SK-N-SH (cell line): ENCODE measurements around the gene SUCLG2. TPM values are rescaled to one million over a fixed set of nuclear protein-coding genes. Genes with fewer than 3 reads are reported as not detected.

Experiments used
- CTCF ChIA-PET: fragments of 300-600, 350-600 bp; formaldehyde crosslinking; extraction: SDS; loops from one replicate; lab custom pipeline; 2021; lab: Yijun Ruan, JAX
- POLR2A ChIA-PET: fragments of 350-600 bp; sonication (Branson Sonifier 250); formaldehyde crosslinking; extraction: SDS; loops from one replicate; lab custom pipeline; 2020; ENCODE audit warnings: antibody characterized with exemption, inconsistent platforms; lab: Yijun Ruan, JAX
- DNase-seq: peaks from one replicate; pipeline ENCODE4 v3.0.0; 2012
- H2AFZ ChIP-seq: fragments of 200-600 bp; sonication (generic); 2 replicates; pipeline ENCODE4 v1.8.1; 2016; ENCODE audit warnings: antibody characterized with exemption, mild to moderate bottlenecking, low read depth
- H3F3A ChIP-seq: fragments of 200-600 bp; sonication (generic); replicated peaks from 2 replicates; pipeline ENCODE3; 2016; ENCODE audit warnings: antibody characterized with exemption, mild to moderate bottlenecking; ENCODE audit not compliant: insufficient read depth
- H3K27ac ChIP-seq, 2 experiments: fragments of 200-500 bp in 1 of 2; fragments of 200-600 bp in 1 of 2; sonication (Bioruptor generic) in 1 of 2; sonication (generic), shearing (Covaris generic) in 1 of 2; 2 replicates each; pipeline versions ENCODE4 v1.5.1 to v1.6.1; 2014 to 2016; ENCODE audit warnings: low read depth in 2 of 2, inconsistent platforms in 1 of 2, low read length in 1 of 2, mild to moderate bottlenecking in 1 of 2, mixed read lengths in 1 of 2
- H3K27me3 ChIP-seq: fragments of 200-600 bp; sonication (generic), shearing (Covaris generic); 2 replicates; pipeline ENCODE4 v1.6.1; 2016; ENCODE audit warnings: mixed run types; ENCODE audit not compliant: insufficient read depth
- H3K36me3 ChIP-seq, 2 experiments: fragments of 200-500 bp in 1 of 2; fragments of 200-600 bp in 1 of 2; sonication (Bioruptor generic) in 1 of 2; sonication (generic) in 1 of 2; replicated peaks in 1 of 2; 2 replicates each; pipeline versions ENCODE3 to v1.5.1; 2014 to 2016; ENCODE audit warnings: low read length in 1 of 2, mild to moderate bottlenecking in 1 of 2; ENCODE audit not compliant: insufficient read depth in 2 of 2, control insufficient read depth in 1 of 2
- H3K4me1 ChIP-seq, 2 experiments: fragments of 200-500 bp in 1 of 2; fragments of 200-600 bp in 1 of 2; sonication (Bioruptor generic) in 1 of 2; sonication (generic), shearing (Covaris generic) in 1 of 2; 2 replicates each; pipeline versions ENCODE4 v1.5.1 to v1.6.1; 2014 to 2016; ENCODE audit warnings: low read depth in 1 of 2, low read length in 1 of 2, mixed run types in 1 of 2; ENCODE audit not compliant: insufficient read depth in 2 of 2, control insufficient read depth in 1 of 2
- H3K4me2 ChIP-seq: fragments of 200-600 bp; sonication (generic), shearing (Covaris generic); 2 replicates; pipeline ENCODE4 v1.6.1; 2017; ENCODE audit warnings: mixed run types
- H3K4me3 ChIP-seq, 2 experiments: fragments of 200-500 bp in 1 of 2; fragments of 200-600 bp in 1 of 2; sonication (Bioruptor generic) in 1 of 2; sonication (generic), shearing (Covaris generic) in 1 of 2; 2 replicates each; pipeline versions ENCODE4 v1.5.1 to v1.8.1; 2014 to 2016; ENCODE audit warnings: low read depth in 2 of 2, inconsistent platforms in 1 of 2, low read length in 1 of 2, mild to moderate bottlenecking in 1 of 2, mixed read lengths in 1 of 2, moderate library complexity in 1 of 2
- H3K79me2 ChIP-seq: fragments of 200-600 bp; sonication (generic); 2 replicates; pipeline ENCODE4 v1.8.1; 2017; ENCODE audit warnings: mild to moderate bottlenecking; ENCODE audit not compliant: insufficient read depth
- H3K9ac ChIP-seq: fragments of 200-600 bp; sonication (generic); 2 replicates; pipeline ENCODE4 v1.6.1; 2017; ENCODE audit warnings: mixed run types
- H3K9me2 ChIP-seq: fragments of 200-600 bp; sonication (generic); 2 replicates; pipeline ENCODE4 v1.6.1; 2017; ENCODE audit warnings: mixed run types
- H3K9me3 ChIP-seq: fragments of 200-600 bp; sonication (generic); 2 replicates; pipeline ENCODE4 v1.6.1; 2017; ENCODE audit warnings: mixed run types, mild to moderate bottlenecking, moderate library complexity
- H4K20me1 ChIP-seq: fragments of 200-600 bp; sonication (generic); 2 replicates; pipeline ENCODE4 v1.6.1; 2017; ENCODE audit warnings: mild to moderate bottlenecking, mixed run types; ENCODE audit not compliant: insufficient read depth
- ELF1 ChIP-seq: IDR thresholded peaks from 2 replicates; pipeline ENCODE4 v1.4.0; 2012
- FOXM1 ChIP-seq: IDR thresholded peaks from 2 replicates; pipeline ENCODE4 v1.4.0; 2012; ENCODE audit warnings: low read depth, mild to moderate bottlenecking
- MAX ChIP-seq: IDR thresholded peaks from 2 replicates; pipeline ENCODE4 v1.4.0; 2012; ENCODE audit warnings: low read depth
- NFIC ChIP-seq: IDR thresholded peaks from 2 replicates; pipeline ENCODE4 v1.4.0; 2012; ENCODE audit warnings: borderline replicate concordance
- NRF1 ChIP-seq: IDR thresholded peaks from 2 replicates; pipeline ENCODE4 v1.6.1; 2012; ENCODE audit warnings: low read depth, mild to moderate bottlenecking, low read length
- TAF1 ChIP-seq: IDR thresholded peaks from 2 replicates; pipeline ENCODE4 v1.6.1; 2012; ENCODE audit warnings: low read depth, mild to moderate bottlenecking, low read length, moderate library complexity, borderline replicate concordance
- USF1 ChIP-seq: IDR thresholded peaks from 2 replicates; pipeline ENCODE4 v1.4.0; 2012; ENCODE audit warnings: low read depth, borderline replicate concordance
- YY1 ChIP-seq: IDR thresholded peaks from 2 replicates; pipeline ENCODE4 v1.4.0; 2012; ENCODE audit warnings: low read depth, mild to moderate bottlenecking
- WGBS: methylation state at CpG from one replicate; pipeline ENCODE4 v1.1.6; 2017; ENCODE audit warnings: low lambda C conversion rate; 5-methylcytosine and 5-hydroxymethylcytosine counted together
- polyA plus RNA-seq, 3 experiments: library from polyadenylated mRNA; depleted of rRNA; stranded (reverse); fragments of >200 nt; gene quantifications; 2 replicates each; pipeline ENCODE4 v1.2.3, GENCODE V29; 2012
- TF ChIP-seq, protein P1 (sequence below): IDR thresholded peaks from 2 replicates; pipeline ENCODE4 v1.6.1; 2012; ENCODE audit warnings: mild to moderate bottlenecking, low read depth, low read length, moderate library complexity
- TF ChIP-seq, protein P2 (sequence below): fragments of 200-600 bp; sonication (generic); IDR thresholded peaks from 2 replicates; pipeline ENCODE4 v1.6.1; 2017; ENCODE audit warnings: antibody characterized with exemption, mild to moderate bottlenecking, moderate library complexity
- TF ChIP-seq, protein P3 (sequence below): fragments of 150-350 bp; IDR thresholded peaks from 2 replicates; pipeline ENCODE4 v1.6.1; 2017; ENCODE audit warnings: antibody characterized with exemption, low read length, low read depth, borderline replicate concordance
- TF ChIP-seq, protein P4 (sequence below): fragments of 150-350 bp; IDR thresholded peaks from 2 replicates; pipeline ENCODE4 v1.6.1; 2016; ENCODE audit warnings: mild to moderate bottlenecking, low read depth, low read length

The SUCLG2 gene
- polyA plus RNA-seq, 1 of the 3 experiments (the other 2 are of a cell fraction): 20.2 TPM

DNA sequence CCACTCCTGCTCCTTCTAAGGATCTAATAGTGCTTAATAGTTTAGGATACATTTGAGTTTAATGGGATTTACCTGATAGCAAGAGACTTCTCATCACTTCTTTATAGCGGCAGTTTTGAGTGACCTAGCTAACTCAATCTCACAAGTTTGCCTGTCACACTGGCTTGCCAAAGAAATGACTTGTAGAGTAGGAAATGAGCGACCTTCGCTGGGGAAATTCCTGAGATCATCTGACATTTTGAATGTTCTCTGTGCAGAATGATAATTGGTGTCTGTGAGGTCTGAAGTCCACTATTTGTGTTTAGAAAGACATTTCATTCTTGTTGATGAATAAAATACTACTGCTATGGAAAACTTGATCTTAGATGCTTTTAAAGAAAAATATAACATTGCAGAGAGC lies 30.3 kb downstream of the SUCLG2 start:
- Histone ChIP-seq H3K4me1 (no peaks in the 10 kb centered on the region), H3K27me3 (no peaks in the 10 kb centered on the region), H3K9me2 (no peaks in the 10 kb centered on the region), H2AFZ (no peak overlapping the region), H3K9me3 (no peaks in the 10 kb centered on the region), H3F3A (no peaks in the 10 kb centered on the region), H3K27ac (no peak overlapping the region), H3K4me3 (no peak overlapping the region), H4K20me1 (0 out of 2 replicates have a peak, but pooled peaks cover 2% of the 10 kb centered on the region), H3K9ac (no peak overlapping the region), H3K4me2 (no peak overlapping the region), H3K36me3 (peaks cover 13% of the 10 kb centered on the region in 2 experiments), H3K79me2 (peaks cover 45% of the 10 kb centered on the region)
- CTCF ChIA-PET: no interaction called here
- TF ChIP-seq, protein P1, sequence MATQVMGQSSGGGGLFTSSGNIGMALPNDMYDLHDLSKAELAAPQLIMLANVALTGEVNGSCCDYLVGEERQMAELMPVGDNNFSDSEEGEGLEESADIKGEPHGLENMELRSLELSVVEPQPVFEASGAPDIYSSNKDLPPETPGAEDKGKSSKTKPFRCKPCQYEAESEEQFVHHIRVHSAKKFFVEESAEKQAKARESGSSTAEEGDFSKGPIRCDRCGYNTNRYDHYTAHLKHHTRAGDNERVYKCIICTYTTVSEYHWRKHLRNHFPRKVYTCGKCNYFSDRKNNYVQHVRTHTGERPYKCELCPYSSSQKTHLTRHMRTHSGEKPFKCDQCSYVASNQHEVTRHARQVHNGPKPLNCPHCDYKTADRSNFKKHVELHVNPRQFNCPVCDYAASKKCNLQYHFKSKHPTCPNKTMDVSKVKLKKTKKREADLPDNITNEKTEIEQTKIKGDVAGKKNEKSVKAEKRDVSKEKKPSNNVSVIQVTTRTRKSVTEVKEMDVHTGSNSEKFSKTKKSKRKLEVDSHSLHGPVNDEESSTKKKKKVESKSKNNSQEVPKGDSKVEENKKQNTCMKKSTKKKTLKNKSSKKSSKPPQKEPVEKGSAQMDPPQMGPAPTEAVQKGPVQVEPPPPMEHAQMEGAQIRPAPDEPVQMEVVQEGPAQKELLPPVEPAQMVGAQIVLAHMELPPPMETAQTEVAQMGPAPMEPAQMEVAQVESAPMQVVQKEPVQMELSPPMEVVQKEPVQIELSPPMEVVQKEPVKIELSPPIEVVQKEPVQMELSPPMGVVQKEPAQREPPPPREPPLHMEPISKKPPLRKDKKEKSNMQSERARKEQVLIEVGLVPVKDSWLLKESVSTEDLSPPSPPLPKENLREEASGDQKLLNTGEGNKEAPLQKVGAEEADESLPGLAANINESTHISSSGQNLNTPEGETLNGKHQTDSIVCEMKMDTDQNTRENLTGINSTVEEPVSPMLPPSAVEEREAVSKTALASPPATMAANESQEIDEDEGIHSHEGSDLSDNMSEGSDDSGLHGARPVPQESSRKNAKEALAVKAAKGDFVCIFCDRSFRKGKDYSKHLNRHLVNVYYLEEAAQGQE: no peak
- no peak for TF ChIP-seq NFIC
- TF ChIP-seq ELF1: no peak
- no peak for TF ChIP-seq YY1
- no peak for TF ChIP-seq USF1
- TF ChIP-seq, protein P2, sequence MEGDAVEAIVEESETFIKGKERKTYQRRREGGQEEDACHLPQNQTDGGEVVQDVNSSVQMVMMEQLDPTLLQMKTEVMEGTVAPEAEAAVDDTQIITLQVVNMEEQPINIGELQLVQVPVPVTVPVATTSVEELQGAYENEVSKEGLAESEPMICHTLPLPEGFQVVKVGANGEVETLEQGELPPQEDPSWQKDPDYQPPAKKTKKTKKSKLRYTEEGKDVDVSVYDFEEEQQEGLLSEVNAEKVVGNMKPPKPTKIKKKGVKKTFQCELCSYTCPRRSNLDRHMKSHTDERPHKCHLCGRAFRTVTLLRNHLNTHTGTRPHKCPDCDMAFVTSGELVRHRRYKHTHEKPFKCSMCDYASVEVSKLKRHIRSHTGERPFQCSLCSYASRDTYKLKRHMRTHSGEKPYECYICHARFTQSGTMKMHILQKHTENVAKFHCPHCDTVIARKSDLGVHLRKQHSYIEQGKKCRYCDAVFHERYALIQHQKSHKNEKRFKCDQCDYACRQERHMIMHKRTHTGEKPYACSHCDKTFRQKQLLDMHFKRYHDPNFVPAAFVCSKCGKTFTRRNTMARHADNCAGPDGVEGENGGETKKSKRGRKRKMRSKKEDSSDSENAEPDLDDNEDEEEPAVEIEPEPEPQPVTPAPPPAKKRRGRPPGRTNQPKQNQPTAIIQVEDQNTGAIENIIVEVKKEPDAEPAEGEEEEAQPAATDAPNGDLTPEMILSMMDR: no peak
- no peak for TF ChIP-seq TAF1
- TF ChIP-seq, protein P3, sequence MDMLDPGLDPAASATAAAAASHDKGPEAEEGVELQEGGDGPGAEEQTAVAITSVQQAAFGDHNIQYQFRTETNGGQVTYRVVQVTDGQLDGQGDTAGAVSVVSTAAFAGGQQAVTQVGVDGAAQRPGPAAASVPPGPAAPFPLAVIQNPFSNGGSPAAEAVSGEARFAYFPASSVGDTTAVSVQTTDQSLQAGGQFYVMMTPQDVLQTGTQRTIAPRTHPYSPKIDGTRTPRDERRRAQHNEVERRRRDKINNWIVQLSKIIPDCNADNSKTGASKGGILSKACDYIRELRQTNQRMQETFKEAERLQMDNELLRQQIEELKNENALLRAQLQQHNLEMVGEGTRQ: no peak
- WGBS: 93% methylated on average over 3 of the region's 3 CpGs
- no peak for DNase-seq
- POLR2A ChIA-PET: no interaction called here

- H3K9me2 ChIP-seq: no peaks in the 10 kb centered on the region
- H3K79me2 ChIP-seq: peaks cover 32% of the 10 kb centered on the region
- ChIA-PET POLR2A (no interaction called here), CTCF (interaction anchor here (0.6 kb wide), 1 partner anchor 61 kb away, joined by 3 read pairs; no protein-coding TSS in a partner anchor)
- no peaks in the 10 kb centered on the region for H3K4me1 ChIP-seq
- H3K27ac ChIP-seq: no peak overlapping the region
- no peak for DNase-seq
- H3K4me3 ChIP-seq: no peak overlapping the region
- TF ChIP-seq FOXM1: no peak
- TF ChIP-seq, protein P4, sequence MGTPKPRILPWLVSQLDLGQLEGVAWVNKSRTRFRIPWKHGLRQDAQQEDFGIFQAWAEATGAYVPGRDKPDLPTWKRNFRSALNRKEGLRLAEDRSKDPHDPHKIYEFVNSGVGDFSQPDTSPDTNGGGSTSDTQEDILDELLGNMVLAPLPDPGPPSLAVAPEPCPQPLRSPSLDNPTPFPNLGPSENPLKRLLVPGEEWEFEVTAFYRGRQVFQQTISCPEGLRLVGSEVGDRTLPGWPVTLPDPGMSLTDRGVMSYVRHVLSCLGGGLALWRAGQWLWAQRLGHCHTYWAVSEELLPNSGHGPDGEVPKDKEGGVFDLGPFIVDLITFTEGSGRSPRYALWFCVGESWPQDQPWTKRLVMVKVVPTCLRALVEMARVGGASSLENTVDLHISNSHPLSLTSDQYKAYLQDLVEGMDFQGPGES: no peak
- no peak for TF ChIP-seq NRF1
- TF ChIP-seq MAX: no peak
- H3K9ac ChIP-seq: no peak overlapping the region
- H2AFZ ChIP-seq: no peak overlapping the region
- H3F3A ChIP-seq: no peaks in the 10 kb centered on the region
- 94% methylated on average over 1 of the region's 2 CpGs for WGBS
- H3K36me3 ChIP-seq: peaks cover 14 to 22% of the 10 kb centered on the region in 2 experiments
- 0 out of 2 replicates have a peak, but pooled peaks cover 2% of the 10 kb centered on the region for H4K20me1 ChIP-seq
- no peak overlapping the region for H3K4me2 ChIP-seq
- H3K9me3 ChIP-seq: no peaks in the 10 kb centered on the region
- no peaks in the 10 kb centered on the region for H3K27me3 ChIP-seq
Measured at GRCh38 chr3:67622652-67623051, 31.8 kb downstream of the SUCLG2 start.
